Central memory CD8-positive, alpha-beta T cell (primary cell): Measurements from ENCODE around the gene MAPK8.

Source experiments
- ATAC-seq: fragments of 150-1000 bp; cut with Tn5 transposase; replicated peaks from 2 replicates; pipeline ENCODE4 v1.10.0; 2022; ENCODE audit warnings: mild to moderate bottlenecking, moderate FRiP score, moderate number of reproducible peaks; ENCODE audit not compliant: poor library complexity, severe bottlenecking; ENCODE audit errors: extremely low read depth
- DNase-seq, 2 donors: peaks; one replicate each; pipeline ENCODE4 v3.0.0; 2021; ENCODE audit warnings: low spot score in 2 of 2
- H3K27ac Mint-ChIP-seq: one replicate; pipeline ENCODE4 v1.8.0; 2022; ENCODE audit warnings: low read depth, mild to moderate bottlenecking, moderate library complexity, mixed read lengths
- H3K27me3 Mint-ChIP-seq: one replicate; pipeline ENCODE4 v1.8.0; 2022; ENCODE audit warnings: mixed read lengths
- H3K36me3 Mint-ChIP-seq: one replicate; pipeline ENCODE4 v1.8.0; 2022; ENCODE audit warnings: mild to moderate bottlenecking, moderate library complexity, mixed read lengths; ENCODE audit not compliant: insufficient read depth
- H3K4me1 Mint-ChIP-seq: one replicate; pipeline ENCODE4 v1.8.0; 2022; ENCODE audit warnings: mixed read lengths
- H3K4me3 Mint-ChIP-seq: one replicate; pipeline ENCODE4 v1.8.0; 2022; ENCODE audit warnings: mild to moderate bottlenecking, moderate library complexity, mixed read lengths
- H3K9me3 Mint-ChIP-seq: one replicate; pipeline ENCODE4 v1.8.0; 2022; ENCODE audit warnings: mixed read lengths

MAPK8 gene

GRCh38 chr10:48400129-48400849 is 93.8 kb downstream of the MAPK8 start:
- ATAC-seq (no peak), DNase-seq (no peak)
- H3K4me3 Mint-ChIP-seq = no peak overlapping the region
- H3K27me3 Mint-ChIP-seq = no peaks in the 10 kb centered on the region
- H3K27ac Mint-ChIP-seq = no peak overlapping the region
- H3K36me3 Mint-ChIP-seq = peaks cover 2% of the 10 kb centered on the region
- peaks cover 27% of the 10 kb centered on the region for H3K4me1 Mint-ChIP-seq
- H3K9me3 Mint-ChIP-seq = no peaks in the 10 kb centered on the region

- ATAC-seq (no peak), DNase-seq (no peak)
- H3K4me3 Mint-ChIP-seq = no peak overlapping the region
- peaks cover 2% of the 10 kb centered on the region for H3K36me3 Mint-ChIP-seq
- no peaks in the 10 kb centered on the region for H3K27me3 Mint-ChIP-seq
- H3K4me1 Mint-ChIP-seq = peaks cover 26% of the 10 kb centered on the region
- H3K9me3 Mint-ChIP-seq = no peaks in the 10 kb centered on the region
- no peak overlapping the region for H3K27ac Mint-ChIP-seq
These were observed 94.4 kb downstream of the MAPK8 start for GRCh38 chr10:48400850-48401220.

- H3K27ac Mint-ChIP-seq = no peak overlapping the region
- ATAC-seq = no peak
- peaks cover 13% of the 10 kb centered on the region for H3K4me1 Mint-ChIP-seq
- no peak for DNase-seq
- H3K36me3 Mint-ChIP-seq = peaks cover 2% of the 10 kb centered on the region
- H3K27me3 Mint-ChIP-seq = no peaks in the 10 kb centered on the region
- H3K9me3 Mint-ChIP-seq = no peaks in the 10 kb centered on the region
- no peak overlapping the region for H3K4me3 Mint-ChIP-seq
These were observed 98.2 kb downstream of the MAPK8 start for GRCh38 chr10:48404646-48405045.

- Mint-ChIP-seq H3K36me3 (peaks cover 11% of the 10 kb centered on the region), H3K27me3 (no peaks in the 10 kb centered on the region), H3K27ac (no peak overlapping the region), H3K4me1 (no peaks in the 10 kb centered on the region), H3K4me3 (no peak overlapping the region), H3K9me3 (no peaks in the 10 kb centered on the region)
- DNase-seq = no peak
- ATAC-seq = no peak
These were observed 99.7 kb downstream of the MAPK8 start for GRCh38 chr10:48406204-48406603.

- no peak overlapping the region for H3K27ac Mint-ChIP-seq
- peaks cover 11% of the 10 kb centered on the region for H3K36me3 Mint-ChIP-seq
- ATAC-seq (no peak), DNase-seq (no peak)
- no peak overlapping the region for H3K4me3 Mint-ChIP-seq
- no peaks in the 10 kb centered on the region for H3K9me3 Mint-ChIP-seq
- H3K27me3 Mint-ChIP-seq = no peaks in the 10 kb centered on the region
- no peaks in the 10 kb centered on the region for H3K4me1 Mint-ChIP-seq
These were observed 100.2 kb downstream of the MAPK8 start for GRCh38 chr10:48406658-48407057.

GRCh38 chr10:48410503-48410902 is 104.0 kb downstream of the MAPK8 start:
- Mint-ChIP-seq H3K36me3 (peaks cover 24% of the 10 kb centered on the region), H3K27me3 (no peaks in the 10 kb centered on the region), H3K4me3 (no peak overlapping the region), H3K4me1 (no peaks in the 10 kb centered on the region), H3K27ac (no peak overlapping the region), H3K9me3 (peaks cover 9% of the 10 kb centered on the region)
- no peak for ATAC-seq
- DNase-seq = no peak

- Mint-ChIP-seq H3K27me3 (no peaks in the 10 kb centered on the region), H3K9me3 (peaks cover 9% of the 10 kb centered on the region), H3K27ac (peak overlapping the region; percentile 26), H3K36me3 (peaks cover 24% of the 10 kb centered on the region), H3K4me3 (no peak overlapping the region), H3K4me1 (no peaks in the 10 kb centered on the region)
- ATAC-seq (no peak), DNase-seq (no peak)
These were observed 105.0 kb downstream of the MAPK8 start for GRCh38 chr10:48411510-48411909.

- Mint-ChIP-seq H3K27me3 (no peaks in the 10 kb centered on the region), H3K36me3 (peaks cover 24% of the 10 kb centered on the region), H3K9me3 (peaks cover 9% of the 10 kb centered on the region), H3K4me1 (no peaks in the 10 kb centered on the region), H3K27ac (peak overlapping the region; percentile 26), H3K4me3 (no peak overlapping the region)
- no peak for DNase-seq
- no peak for ATAC-seq
These were observed 105.6 kb downstream of the MAPK8 start for GRCh38 chr10:48412081-48412480.

GRCh38 chr10:48412933-48413332 is 106.5 kb downstream of the MAPK8 start:
- ATAC-seq (no peak), DNase-seq (no peak)
- Mint-ChIP-seq H3K4me3 (no peak overlapping the region), H3K9me3 (peaks cover 9% of the 10 kb centered on the region), H3K27ac (no peak overlapping the region), H3K27me3 (no peaks in the 10 kb centered on the region), H3K4me1 (no peaks in the 10 kb centered on the region), H3K36me3 (peaks cover 24% of the 10 kb centered on the region)

- Mint-ChIP-seq H3K27ac (no peak overlapping the region), H3K36me3 (peaks cover 24% of the 10 kb centered on the region), H3K27me3 (no peaks in the 10 kb centered on the region), H3K4me1 (no peaks in the 10 kb centered on the region), H3K9me3 (peaks cover 9% of the 10 kb centered on the region), H3K4me3 (no peak overlapping the region)
- no peak for ATAC-seq
- DNase-seq = no peak
These were observed 107.7 kb downstream of the MAPK8 start for GRCh38 chr10:48414160-48414559.

GRCh38 chr10:48414778-48415177 is 108.3 kb downstream of the MAPK8 start:
- Mint-ChIP-seq H3K27me3 (no peaks in the 10 kb centered on the region), H3K36me3 (peaks cover 23% of the 10 kb centered on the region), H3K4me1 (no peaks in the 10 kb centered on the region), H3K4me3 (no peak overlapping the region), H3K9me3 (peaks cover 9% of the 10 kb centered on the region), H3K27ac (no peak overlapping the region)
- ATAC-seq = no peak
- no peak for DNase-seq

- H3K4me1 Mint-ChIP-seq = no peaks in the 10 kb centered on the region
- no peaks in the 10 kb centered on the region for H3K27me3 Mint-ChIP-seq
- DNase-seq (no peak), ATAC-seq (no peak)
- peaks cover 17% of the 10 kb centered on the region for H3K36me3 Mint-ChIP-seq
- no peak overlapping the region for H3K4me3 Mint-ChIP-seq
- peaks cover 9% of the 10 kb centered on the region for H3K9me3 Mint-ChIP-seq
- no peak overlapping the region for H3K27ac Mint-ChIP-seq
These were observed 110.2 kb downstream of the MAPK8 start for GRCh38 chr10:48416584-48417232.

- H3K4me3 Mint-ChIP-seq = no peak overlapping the region
- DNase-seq = no peak
- H3K36me3 Mint-ChIP-seq = peaks cover 13% of the 10 kb centered on the region
- ATAC-seq = no peak
- H3K9me3 Mint-ChIP-seq = peaks cover 6% of the 10 kb centered on the region
- no peaks in the 10 kb centered on the region for H3K27me3 Mint-ChIP-seq
- no peaks in the 10 kb centered on the region for H3K4me1 Mint-ChIP-seq
- H3K27ac Mint-ChIP-seq = no peak overlapping the region
These were observed 110.9 kb downstream of the MAPK8 start for GRCh38 chr10:48417374-48417773.
